Fibroblast of pulmonary artery (primary cell): ENCODE results near the gene RHOF.

ENCODE experiments used
- DNase-seq: peaks from one replicate; pipeline ENCODE4 v3.0.0-alpha.2; 2010; ENCODE audit warnings: low read depth
- H3K4me3 ChIP-seq: replicated peaks from 2 replicates; pipeline ENCODE4 v1.5.1; 2011; ENCODE audit warnings: low read depth, mild to moderate bottlenecking, control low read depth, low read length, moderate library complexity
- TF ChIP-seq, protein P1 (sequence below): IDR thresholded peaks from 2 replicates; pipeline ENCODE4 v1.5.1; 2011; ENCODE audit warnings: mild to moderate bottlenecking, control low read depth, low read length, inconsistent platforms; ENCODE audit errors: missing control alignments

Gene RHOF

GRCh38 chr12:121789800-121790728 is 3.4 kb downstream of the RHOF start:
- no peak for DNase-seq
- no peak overlapping the region for H3K4me3 ChIP-seq
- TF ChIP-seq, protein P1, sequence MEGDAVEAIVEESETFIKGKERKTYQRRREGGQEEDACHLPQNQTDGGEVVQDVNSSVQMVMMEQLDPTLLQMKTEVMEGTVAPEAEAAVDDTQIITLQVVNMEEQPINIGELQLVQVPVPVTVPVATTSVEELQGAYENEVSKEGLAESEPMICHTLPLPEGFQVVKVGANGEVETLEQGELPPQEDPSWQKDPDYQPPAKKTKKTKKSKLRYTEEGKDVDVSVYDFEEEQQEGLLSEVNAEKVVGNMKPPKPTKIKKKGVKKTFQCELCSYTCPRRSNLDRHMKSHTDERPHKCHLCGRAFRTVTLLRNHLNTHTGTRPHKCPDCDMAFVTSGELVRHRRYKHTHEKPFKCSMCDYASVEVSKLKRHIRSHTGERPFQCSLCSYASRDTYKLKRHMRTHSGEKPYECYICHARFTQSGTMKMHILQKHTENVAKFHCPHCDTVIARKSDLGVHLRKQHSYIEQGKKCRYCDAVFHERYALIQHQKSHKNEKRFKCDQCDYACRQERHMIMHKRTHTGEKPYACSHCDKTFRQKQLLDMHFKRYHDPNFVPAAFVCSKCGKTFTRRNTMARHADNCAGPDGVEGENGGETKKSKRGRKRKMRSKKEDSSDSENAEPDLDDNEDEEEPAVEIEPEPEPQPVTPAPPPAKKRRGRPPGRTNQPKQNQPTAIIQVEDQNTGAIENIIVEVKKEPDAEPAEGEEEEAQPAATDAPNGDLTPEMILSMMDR = no peak

DNA sequence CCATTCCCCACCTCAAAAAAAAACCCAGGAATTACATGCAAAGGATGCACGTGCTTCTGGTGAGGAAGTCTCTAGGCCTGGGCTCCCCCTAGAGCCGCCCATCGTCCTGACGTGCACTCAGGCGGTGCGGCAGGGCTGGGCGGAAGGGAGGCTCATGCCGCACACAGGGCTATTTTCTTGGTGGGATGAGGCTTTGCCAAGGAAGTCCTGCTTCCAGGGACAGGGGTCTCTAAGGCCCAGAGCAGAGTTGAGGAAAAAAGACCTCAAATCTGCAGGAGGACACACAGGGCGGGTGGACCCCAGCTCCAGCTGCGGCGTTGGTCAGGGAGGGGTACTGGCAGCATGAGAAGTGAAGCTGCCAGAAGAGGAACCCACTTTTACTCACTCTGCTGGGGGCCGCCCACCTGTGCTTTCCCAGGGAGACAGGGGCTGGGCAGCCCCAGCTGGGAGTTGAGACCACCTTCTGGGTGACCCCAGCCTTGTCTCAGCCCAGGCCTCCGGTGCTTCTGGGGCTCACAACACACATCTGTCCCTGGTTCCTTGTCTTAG is 4.2 kb downstream of the RHOF start:
- no peak for DNase-seq
- no peak overlapping the region for H3K4me3 ChIP-seq
- TF ChIP-seq, protein P1 = no peak

DNA sequence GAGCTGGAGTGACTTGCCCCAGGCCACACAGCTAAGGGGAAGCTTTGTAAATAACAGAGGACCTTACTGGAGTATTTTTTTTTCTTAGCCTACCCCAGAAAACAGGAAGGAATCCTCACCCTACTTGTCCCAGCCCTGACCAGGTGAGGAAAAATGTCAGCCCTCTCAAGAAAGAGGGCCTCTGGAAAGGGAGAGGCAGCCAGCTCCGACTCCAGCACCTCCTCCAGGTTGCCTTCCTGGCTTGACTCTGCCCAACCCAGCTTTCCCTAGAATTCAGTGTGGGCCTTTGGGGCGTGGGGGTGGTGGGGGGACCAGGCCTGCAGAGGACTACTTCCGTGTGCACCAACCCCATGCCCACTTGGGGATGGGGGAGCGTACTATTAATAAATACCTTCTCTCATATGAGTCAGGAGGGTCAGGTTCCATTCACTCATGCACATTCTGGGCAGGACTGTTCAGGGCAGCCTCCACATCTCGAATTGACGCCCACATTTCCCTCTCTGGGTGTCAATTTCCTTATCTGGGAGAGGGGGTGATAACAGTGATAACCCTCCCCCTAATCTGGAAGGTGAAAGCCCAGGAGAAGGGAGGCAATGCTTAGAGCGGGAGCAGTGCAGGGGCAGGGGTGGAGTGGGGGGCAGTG is 5.2 kb downstream of the RHOF start:
- no peak for DNase-seq
- H3K4me3 ChIP-seq = no peak overlapping the region
- TF ChIP-seq, protein P1 = no peak

DNA sequence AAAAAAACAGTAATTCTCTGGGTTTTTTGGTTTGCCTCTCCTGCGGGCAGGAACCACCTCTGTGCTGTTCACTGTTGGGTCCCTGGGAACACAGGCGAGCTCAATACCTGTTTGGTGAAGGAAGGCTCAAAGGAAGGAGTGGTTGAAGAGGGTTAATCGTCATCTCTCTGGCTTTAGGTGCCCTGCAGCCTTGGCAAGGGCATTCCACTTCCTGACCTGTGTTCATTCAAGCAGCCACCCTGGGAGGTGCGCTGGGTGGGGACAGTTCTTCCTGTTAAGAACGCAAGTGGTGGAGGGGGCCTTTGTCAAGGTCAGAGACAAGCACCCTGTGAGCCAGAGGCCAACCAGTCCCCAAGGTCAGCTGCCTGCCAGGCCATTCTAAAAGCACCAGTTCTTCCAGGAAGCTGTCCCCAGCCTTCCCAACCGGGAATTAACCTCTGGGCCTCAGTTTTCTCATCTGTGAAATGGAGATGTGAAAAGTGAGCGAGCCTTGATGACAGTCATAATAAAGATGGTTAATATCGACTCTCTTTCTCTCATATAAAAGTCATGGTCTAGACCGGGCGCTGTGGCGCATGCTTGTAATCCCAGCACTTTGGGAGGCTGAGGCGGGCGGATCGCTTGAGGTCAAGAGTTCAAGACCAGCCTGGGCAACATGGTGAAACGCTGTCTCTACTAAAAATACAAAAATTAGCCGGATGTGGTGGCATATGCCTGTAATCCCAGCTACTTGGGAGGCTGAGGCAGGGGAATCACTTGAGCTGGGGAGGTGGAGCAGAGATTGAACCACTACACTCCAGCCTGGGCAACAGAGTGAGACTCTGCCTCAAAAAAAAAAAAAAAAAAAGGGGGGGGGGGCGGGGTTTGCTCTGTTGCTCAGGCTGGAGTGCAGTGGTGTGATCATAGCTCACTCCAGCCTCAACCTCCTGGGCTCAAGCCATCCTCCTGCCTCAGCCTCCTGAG is 6.1 kb downstream of the RHOF start:
- TF ChIP-seq, protein P1 = no peak
- no peak overlapping the region for H3K4me3 ChIP-seq
- DNase-seq = no peak

DNA sequence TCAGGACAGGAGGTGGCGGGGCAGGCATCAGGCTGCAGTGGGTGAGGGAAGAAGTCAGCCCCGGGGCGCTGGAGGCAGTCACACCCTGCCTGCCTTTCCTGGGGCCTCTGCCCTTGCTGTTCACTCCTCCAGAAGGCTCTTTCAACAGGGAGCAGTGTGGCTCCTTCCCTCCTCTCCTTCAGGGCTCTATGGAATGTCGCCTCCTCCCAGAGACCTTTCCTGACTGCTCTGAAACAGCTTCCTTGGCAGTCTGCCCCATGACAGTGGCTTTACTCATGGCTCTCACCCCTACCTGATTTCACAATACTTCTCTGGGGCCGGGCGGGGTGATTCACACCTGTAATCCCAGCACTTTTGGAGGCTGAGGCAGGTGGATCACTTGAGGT is 7.1 kb downstream of the RHOF start:
- DNase-seq = peak; percentile 89
- TF ChIP-seq, protein P1 = no peak
- no peak overlapping the region for H3K4me3 ChIP-seq

GRCh38 chr12:121784460-121784859 is 9.0 kb downstream of the RHOF start:
- peak; percentile 87 for DNase-seq
- no peak overlapping the region for H3K4me3 ChIP-seq
- TF ChIP-seq, protein P1 = no peak
